Stimulated activated naive CD8-positive, alpha-beta T cell treated with anti-CD3 and anti-CD28 coated beads, Interleukin-15, amount 100 ng/mL, for 72 hours (primary cell): Measurements from ENCODE around the gene KRT7.
A peak's percentile ranks its signal among the peaks of the same experiment; 100 is the strongest.
"Not testable (repeated sequence)": the region's sequence is repeated elsewhere in the genome, so short reads cannot be mapped to it uniquely, and the experiment has no call there.

Experiments
- ATAC-seq: fragments of 150-1000 bp; cut with Tn5 transposase; 2 replicates; pipeline ENCODE4 v1.10.0; 2021; ENCODE audit warnings: mild to moderate bottlenecking, moderate library complexity
- DNase-seq, 2 donors: peaks; one replicate each; pipeline ENCODE4 v3.0.0; 2021 to 2022
- H3K27ac Mint-ChIP-seq, 2 donors: one replicate each; pipeline ENCODE4 v1.8.0; 2022; ENCODE audit warnings: mild to moderate bottlenecking in 2 of 2, mixed read lengths in 2 of 2, moderate library complexity in 2 of 2
- H3K27me3 Mint-ChIP-seq: one replicate; pipeline ENCODE4 v1.8.0; 2022; ENCODE audit warnings: mixed read lengths
- H3K4me1 Mint-ChIP-seq: one replicate; pipeline ENCODE4 v1.8.0; 2022; ENCODE audit warnings: mild to moderate bottlenecking, mixed read lengths
- H3K4me3 Mint-ChIP-seq, 2 donors: one replicate each; pipeline ENCODE4 v1.8.0; 2022; ENCODE audit warnings: mild to moderate bottlenecking in 2 of 2, mixed read lengths in 2 of 2, moderate library complexity in 1 of 2
- H3K9me3 Mint-ChIP-seq, 2 donors: one replicate each; pipeline ENCODE4 v1.8.0; 2022; ENCODE audit warnings: mixed read lengths in 2 of 2

The KRT7 gene

DNA sequence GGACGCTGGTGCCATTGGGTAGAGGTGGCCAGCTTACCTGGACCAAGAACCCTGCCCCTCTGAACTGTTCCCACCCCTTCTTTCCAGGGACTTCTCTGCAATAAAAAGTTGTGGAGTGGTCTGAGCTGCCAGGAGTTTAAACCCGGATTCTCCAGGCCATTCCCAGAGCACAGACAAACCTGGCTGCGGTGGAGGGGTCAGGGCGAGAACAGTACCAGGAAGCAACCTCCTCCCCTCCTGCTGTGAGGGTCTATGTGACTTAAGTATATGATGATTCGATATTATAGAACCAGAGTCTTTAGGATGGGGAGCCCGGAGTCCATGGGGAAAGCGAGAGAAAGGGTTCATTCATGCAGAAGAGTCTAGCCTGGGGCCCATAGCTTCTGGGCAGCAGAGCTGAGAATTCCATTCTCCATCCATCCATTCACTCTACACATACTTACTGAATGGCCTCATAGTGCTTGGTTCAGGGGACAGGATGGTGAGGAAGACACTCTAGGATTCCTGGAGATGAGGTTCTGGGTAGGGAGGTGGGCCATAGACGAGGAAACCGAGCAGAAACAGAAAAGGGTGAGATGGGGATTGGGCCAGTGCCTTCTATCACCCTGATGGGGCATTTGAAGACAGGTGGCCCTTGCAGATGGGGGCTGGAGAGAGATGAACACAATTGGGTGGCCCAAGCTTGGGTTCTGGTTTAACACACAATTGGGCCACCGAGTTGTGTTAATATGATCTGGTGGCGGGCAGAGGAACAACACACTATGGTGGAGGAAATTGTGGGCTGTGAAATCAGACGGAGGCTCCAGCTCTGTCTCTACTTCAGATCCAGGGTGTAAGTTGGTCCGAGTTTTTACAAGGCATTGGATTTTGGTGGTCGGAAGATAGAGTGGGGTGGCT lies 46.6 kb downstream of the KRT7 start:
- H3K27ac Mint-ChIP-seq: peak overlapping the region; percentile 66 to 88
- H3K9me3 Mint-ChIP-seq: no peaks in the 10 kb centered on the region
- peaks cover 21% of the 10 kb centered on the region for H3K4me1 Mint-ChIP-seq
- no peak for DNase-seq
- H3K4me3 Mint-ChIP-seq: no peak overlapping the region
- no peak for ATAC-seq
- peaks cover 58% of the 10 kb centered on the region for H3K27me3 Mint-ChIP-seq

DNA sequence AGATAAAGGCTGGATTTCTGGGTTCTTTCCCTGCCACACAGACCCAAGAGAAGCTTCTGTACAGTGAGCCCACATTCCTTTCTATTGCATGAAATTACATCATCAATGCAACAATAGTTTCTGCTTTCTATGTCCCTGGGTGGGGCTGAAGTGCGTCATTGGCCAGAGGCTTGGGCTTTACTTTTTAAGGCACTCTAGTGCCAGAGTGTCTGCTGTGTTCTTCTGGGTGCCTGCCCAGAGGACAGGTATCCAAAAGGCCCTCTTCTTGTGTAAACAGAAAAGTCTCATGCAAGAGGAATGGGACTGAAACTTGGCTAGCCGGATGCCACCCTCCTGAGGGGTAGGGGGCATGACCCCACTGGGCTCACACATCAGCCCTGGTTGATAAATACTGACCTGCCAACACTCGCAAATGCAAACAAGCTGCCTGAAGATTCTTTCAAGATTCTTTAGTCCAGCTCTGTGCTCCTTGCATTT lies 47.3 kb downstream of the KRT7 start:
- H3K27ac Mint-ChIP-seq: peak overlapping the region; percentile 66 to 88
- peaks cover 21% of the 10 kb centered on the region for H3K4me1 Mint-ChIP-seq
- peaks cover 51% of the 10 kb centered on the region for H3K27me3 Mint-ChIP-seq
- H3K4me3 Mint-ChIP-seq: no peak overlapping the region
- DNase-seq (no peak), ATAC-seq (no peak)
- H3K9me3 Mint-ChIP-seq: no peaks in the 10 kb centered on the region

DNA sequence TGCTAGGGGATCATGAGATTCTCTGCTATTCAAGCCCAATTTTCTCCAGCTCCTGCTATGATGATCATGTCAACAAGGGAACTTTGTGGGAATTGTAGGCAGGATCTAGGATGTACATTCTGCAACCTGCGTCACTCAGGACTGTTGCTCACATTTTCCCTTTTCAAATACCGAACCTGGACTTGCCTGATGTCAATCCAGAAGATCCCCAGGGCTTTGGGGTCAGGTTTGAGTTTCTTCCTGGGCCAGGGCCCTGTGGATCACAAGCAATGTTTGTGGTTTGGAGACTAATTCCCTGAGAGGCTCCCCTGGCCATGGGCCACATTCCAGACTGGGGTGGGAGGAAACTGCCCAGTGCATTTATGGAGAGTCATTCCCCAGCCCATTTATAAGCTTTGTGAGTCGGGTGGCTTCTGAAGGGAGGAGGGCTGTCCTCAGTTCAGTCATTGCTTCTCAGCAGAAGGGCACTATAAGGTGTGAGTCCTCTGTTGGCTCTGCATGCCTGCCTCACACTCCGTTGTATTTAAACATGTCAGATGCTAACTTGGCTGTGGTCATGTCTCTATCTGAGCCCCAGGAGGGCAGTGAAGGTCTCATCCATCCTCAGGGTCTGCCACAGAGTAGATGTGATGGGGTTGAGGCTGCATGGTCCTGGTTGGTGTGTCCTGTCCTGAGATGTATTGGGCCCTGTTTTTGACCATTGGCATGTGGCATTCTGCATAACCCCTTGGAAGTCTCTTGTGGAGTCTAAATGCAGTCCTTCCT lies 47.9 kb downstream of the KRT7 start:
- no peak overlapping the region for H3K27ac Mint-ChIP-seq
- peaks cover 46% of the 10 kb centered on the region for H3K27me3 Mint-ChIP-seq
- peaks cover 21% of the 10 kb centered on the region for H3K4me1 Mint-ChIP-seq
- no peaks in the 10 kb centered on the region for H3K9me3 Mint-ChIP-seq
- ATAC-seq (no peak), DNase-seq (no peak)
- H3K4me3 Mint-ChIP-seq: no peak overlapping the region

DNA sequence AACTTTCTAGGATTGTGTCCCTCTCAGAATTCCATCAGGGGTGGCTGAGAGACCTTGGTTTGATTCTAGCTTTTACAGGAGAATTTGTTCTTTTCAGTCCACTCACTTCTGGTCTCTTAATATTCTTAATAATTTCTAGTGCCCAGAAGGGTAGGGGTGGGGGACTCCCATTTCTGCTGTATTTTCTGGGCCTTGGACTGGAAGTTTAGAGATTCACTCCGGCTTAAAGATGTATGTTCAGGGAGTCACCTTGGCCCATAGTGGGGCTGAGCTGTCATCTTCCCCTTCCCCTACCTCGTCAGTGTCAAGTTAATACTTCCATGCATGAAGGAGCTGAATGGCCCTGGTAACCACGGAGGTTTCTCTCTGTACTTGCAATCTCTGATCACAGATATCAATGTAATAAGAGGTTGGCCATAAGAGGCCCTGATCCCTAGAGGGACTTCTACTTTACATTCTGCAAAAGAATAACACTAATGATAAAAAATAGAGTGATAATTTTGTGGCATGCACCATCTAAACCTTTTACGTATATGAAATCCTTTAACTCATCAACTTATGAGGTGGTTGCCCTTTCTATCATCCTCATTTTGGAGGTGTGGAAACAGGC lies 51.6 kb downstream of the KRT7 start:
- Mint-ChIP-seq H3K4me1 (peaks cover 23% of the 10 kb centered on the region), H3K4me3 (no peak overlapping the region), H3K27me3 (peaks cover 32% of the 10 kb centered on the region), H3K9me3 (no peaks in the 10 kb centered on the region), H3K27ac (peak overlapping the region in 1 of 2 donors; percentile 7)
- ATAC-seq (no peak), DNase-seq (no peak)

DNA sequence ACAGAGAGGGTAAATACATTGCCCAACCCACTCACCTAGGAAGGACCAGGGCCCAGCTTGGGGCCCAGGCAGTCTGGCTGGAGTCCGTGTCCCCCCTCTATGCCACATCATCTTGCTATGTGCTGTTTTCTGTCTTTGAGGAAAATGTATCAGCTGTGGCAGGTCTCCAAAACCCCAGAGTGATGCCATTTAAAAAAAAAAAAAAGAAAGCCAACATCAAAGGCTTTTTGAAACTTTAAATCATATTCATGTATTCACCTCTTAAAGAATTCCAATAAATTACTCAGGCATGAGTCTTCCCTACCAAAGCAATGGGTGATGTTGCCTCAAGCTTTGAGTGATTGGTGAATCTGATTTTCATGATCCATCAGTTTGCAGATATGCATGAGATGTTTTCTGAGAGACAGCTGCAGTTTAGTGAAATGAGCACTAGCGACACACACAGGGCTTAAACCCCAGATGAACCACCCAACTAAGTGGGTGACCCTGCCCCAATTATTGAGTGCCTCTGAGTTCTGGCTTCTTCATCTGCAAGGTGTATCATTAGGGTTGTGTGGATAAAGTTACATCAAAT lies 52.2 kb downstream of the KRT7 start:
- Mint-ChIP-seq H3K27me3 (peaks cover 26% of the 10 kb centered on the region), H3K4me3 (no peak overlapping the region), H3K27ac (no peak overlapping the region), H3K4me1 (peaks cover 17% of the 10 kb centered on the region), H3K9me3 (no peaks in the 10 kb centered on the region)
- no peak for DNase-seq
- no peak for ATAC-seq

GRCh38 chr12:52285851-52286530 lies 52.9 kb downstream of the KRT7 start:
- H3K4me3 Mint-ChIP-seq: no peak overlapping the region
- H3K27me3 Mint-ChIP-seq: peaks cover 26% of the 10 kb centered on the region
- DNase-seq: no peak
- H3K9me3 Mint-ChIP-seq: no peaks in the 10 kb centered on the region
- no peak overlapping the region for H3K27ac Mint-ChIP-seq
- H3K4me1 Mint-ChIP-seq: peaks cover 16% of the 10 kb centered on the region
- ATAC-seq: no peak

GRCh38 chr12:52286857-52287785 lies 54.1 kb downstream of the KRT7 start:
- Mint-ChIP-seq H3K27me3 (peaks cover 33% of the 10 kb centered on the region), H3K27ac (peak overlapping the region in 1 of 2 donors; percentile 43), H3K4me1 (peaks cover 16% of the 10 kb centered on the region)
- ATAC-seq, H3K9me3 Mint-ChIP-seq, DNase-seq, H3K4me3 Mint-ChIP-seq: not testable (repeated sequence)

DNA sequence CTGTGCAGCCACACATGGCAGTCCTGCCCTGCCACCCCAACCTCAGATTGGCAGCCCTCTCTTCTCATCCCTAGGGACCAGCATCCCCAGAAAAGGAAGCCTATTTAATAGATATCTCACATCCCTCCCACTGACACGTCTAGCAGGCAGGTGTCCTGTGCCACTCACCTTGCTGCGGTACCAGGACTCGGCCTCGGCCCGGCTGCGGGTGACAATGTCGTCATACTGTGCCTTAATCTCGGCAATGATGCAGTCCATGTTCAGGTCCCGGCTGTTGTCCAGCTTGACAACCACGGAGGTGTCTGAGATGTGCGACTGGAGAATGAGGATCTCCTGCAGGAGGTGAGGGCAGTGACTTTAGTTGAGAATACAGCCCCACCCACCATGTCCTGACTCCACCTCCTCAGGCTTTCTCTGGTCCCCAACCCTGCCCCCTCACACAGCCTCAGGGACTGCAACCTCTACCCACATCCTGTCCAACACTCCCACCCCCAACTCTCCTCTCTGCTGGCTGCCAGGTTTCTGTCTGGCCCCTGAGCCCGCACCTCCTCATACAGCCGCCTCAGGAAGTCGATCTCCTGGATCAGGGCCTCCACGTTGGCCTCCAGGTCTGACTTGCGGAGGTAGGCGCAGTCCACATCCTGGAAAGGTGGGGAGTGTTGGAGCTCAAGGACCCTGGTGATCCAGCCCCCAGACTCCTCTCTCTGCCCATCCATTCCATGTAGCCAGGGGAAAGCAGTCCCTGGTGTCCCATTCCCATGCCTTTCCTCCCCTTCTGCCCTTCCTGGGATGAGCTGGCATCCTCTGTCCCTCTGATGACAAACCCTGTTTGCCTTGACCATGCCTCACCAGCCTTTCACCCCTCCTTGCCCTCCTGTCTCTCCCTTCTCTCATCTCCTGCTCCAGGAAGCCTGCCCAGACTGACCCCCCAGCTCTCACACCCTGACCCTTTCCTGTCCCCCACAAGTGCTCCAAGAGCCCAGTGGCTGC lies 55.1 kb downstream of the KRT7 start:
- not testable (repeated sequence) for H3K9me3 Mint-ChIP-seq, H3K4me3 Mint-ChIP-seq, DNase-seq
- Mint-ChIP-seq H3K4me1 (peaks cover 16% of the 10 kb centered on the region), H3K27ac (peak overlapping the region; percentile 19 to 85), H3K27me3 (peaks cover 24% of the 10 kb centered on the region)
- ATAC-seq: peak; percentile 86

DNA sequence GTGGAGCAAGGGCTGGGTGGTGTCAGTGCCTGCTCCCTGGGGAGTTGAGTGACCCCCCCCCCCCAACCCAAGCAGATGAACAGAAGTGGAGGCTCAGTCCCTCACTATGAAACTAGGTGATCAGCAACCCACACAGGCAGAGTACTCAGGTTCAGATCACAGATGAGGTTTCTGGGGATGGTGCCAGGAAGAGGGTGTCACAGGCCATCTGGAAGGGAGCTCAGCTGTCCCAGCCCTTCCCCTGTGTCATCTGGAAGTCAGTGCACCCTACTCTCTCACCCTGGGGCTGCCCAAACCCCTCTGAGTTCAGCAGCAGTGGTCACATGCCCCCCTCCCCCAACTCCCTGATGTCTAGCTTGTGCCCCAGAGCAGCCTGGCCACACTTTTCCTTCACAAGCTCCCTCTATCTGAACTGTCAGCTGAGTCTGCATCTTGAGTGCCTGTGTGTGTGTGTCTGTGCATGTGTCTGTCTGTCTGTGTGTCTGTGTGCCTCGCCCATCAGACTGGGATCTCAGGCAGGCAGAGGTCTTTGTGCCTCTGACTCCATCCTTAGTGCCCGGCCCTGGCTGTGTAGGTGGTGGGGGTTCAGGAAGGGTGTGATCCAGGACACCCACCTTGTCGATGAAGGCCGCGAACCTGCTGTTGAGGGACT lies 57.6 kb downstream of the KRT7 start:
- H3K27ac Mint-ChIP-seq, H3K4me3 Mint-ChIP-seq, DNase-seq, ATAC-seq, H3K9me3 Mint-ChIP-seq: not testable (repeated sequence)
- Mint-ChIP-seq H3K4me1 (peaks cover 16% of the 10 kb centered on the region), H3K27me3 (peaks cover 24% of the 10 kb centered on the region)

DNA sequence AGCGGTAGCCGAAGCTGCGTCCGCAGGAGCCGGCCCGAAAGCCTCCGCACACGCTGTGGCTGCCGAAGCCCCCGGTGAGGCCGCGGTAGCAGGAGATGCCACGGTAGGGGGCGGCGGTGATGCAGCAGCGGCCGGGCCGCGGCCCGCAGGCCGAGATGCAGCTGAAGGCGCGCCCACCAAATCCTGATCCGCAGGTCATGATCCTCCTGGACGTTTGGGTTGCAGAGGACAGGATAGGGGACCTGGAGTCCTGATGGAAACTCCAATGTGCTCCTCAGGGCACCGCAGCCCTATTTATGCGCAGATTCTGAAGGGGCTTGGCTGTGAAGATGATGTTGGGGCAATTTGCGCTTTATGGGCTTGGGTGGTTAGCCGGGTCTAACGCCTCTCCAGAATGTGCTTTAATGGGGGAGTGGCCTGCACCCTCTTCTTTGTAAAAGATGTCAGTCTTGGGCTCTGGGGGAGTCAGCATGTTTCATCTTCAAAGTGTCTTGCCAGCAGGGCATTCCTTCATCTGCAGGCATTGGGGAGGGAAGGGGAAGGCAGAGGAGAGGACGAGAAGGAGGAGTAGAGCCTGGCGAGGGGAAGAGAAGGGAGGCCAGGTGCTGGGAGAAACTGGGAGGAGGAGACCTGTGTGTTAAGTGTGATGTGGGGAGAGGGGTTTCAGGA lies 58.4 kb downstream of the KRT7 start, which contains the start of gene KRT81:
TSS of gene KRT81 (minus strand) at position 268 of the 669 bp plus-strand sequence. CDS start at position 199, 69 bp downstream.
- peaks cover 24% of the 10 kb centered on the region for H3K27me3 Mint-ChIP-seq
- H3K4me3 Mint-ChIP-seq: no peak within 1 kb of the TSS
- H3K4me1 Mint-ChIP-seq: peaks cover 16% of the 10 kb centered on the region
- no peak within 1 kb of the TSS for H3K27ac Mint-ChIP-seq
- no peaks in the 10 kb centered on the region for H3K9me3 Mint-ChIP-seq
- DNase-seq (no peak), ATAC-seq (no peak)

- Mint-ChIP-seq H3K9me3 (no peaks in the 10 kb centered on the region), H3K27ac (peak overlapping the region in 1 of 2 donors; percentile 37), H3K4me1 (no peaks in the 10 kb centered on the region), H3K27me3 (peaks cover 22% of the 10 kb centered on the region), H3K4me3 (no peak overlapping the region)
- ATAC-seq (no peak), DNase-seq (no peak)
Measured at GRCh38 chr12:52293926-52294325, 60.9 kb downstream of the KRT7 start.

DNA sequence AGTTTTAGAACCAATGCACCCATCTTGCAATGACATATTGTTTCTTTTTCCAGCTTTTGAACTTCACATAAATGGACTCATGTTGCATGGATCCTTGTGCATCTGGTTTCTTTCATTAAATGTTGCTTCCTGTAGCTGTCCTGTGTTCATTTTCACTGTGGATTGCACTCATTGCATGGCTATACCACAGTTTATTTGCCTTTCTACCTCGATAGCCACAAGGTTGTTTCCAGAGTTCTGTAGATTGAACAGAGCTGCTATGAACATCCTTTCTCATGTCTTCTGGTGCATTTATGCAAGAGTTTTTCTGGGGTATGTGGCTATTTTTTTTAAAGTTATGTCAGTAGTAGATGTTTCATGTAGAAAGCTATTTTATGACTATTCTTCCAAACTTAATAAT lies 61.8 kb downstream of the KRT7 start:
- no peak overlapping the region for H3K27ac Mint-ChIP-seq
- no peaks in the 10 kb centered on the region for H3K4me1 Mint-ChIP-seq
- no peak for DNase-seq
- peaks cover 31% of the 10 kb centered on the region for H3K27me3 Mint-ChIP-seq
- no peak overlapping the region for H3K4me3 Mint-ChIP-seq
- peak; percentile 61 for ATAC-seq
- H3K9me3 Mint-ChIP-seq: no peaks in the 10 kb centered on the region
